Posterior cingulate gyrus (tissue), 11 donors: ENCODE measurements around the gene CHPT1.
"Not testable (repeated sequence)": the region's sequence is repeated elsewhere in the genome, so short reads cannot be mapped to it uniquely, and the experiment has no call there.

Experiments used
- DNase-seq, 10 donors: peaks; one replicate each; pipeline versions ENCODE4 v3.0.0 to v3.0.0-alpha.2; 2020 to 2021; ENCODE audit warnings: mixed read lengths in 3 of 10
- intact Hi-C: fragments of 100-400 bp; cut with DNase I; formaldehyde crosslinking; loops from one replicate; pipeline ENCODE4 v1.15.1; 2023

The CHPT1 gene

GRCh38 chr12:101697197-101697929 lies at the start of gene CHPT1:
TSS of gene CHPT1 (plus strand) at chr12:101697640. CDS start at chr12:101697862, 222 bp downstream.
- DNase-seq: peak; percentile 32 to 93 (median 53)
- intact Hi-C loops: no loop called here

- no peak for DNase-seq
- intact Hi-C loops: no loop called here
Observed at GRCh38 chr12:101647711-101648110, 49.7 kb upstream of the CHPT1 start.

GRCh38 chr12:101648195-101648594 lies 49.2 kb upstream of the CHPT1 start:
- DNase-seq: no peak
- intact Hi-C loops: no loop called here

- DNase-seq: no peak
- intact Hi-C loops: no loop called here
Observed at GRCh38 chr12:101650346-101651117, 46.9 kb upstream of the CHPT1 start.

- intact Hi-C loops: no loop called here
Observed at GRCh38 chr12:101653030-101653429, 44.4 kb upstream of the CHPT1 start.

GRCh38 chr12:101653503-101653902 lies 43.9 kb upstream of the CHPT1 start:
- DNase-seq: no peak

More at GRCh38 chr12:101653030-101653429, 44.4 kb upstream of the CHPT1 start:
- DNase-seq: no peak

GRCh38 chr12:101654442-101654841 lies 43.0 kb upstream of the CHPT1 start:
- intact Hi-C loops: no loop called here
- no peak for DNase-seq

More at GRCh38 chr12:101653503-101653902, 43.9 kb upstream of the CHPT1 start:
- intact Hi-C loops: no loop called here

GRCh38 chr12:101655393-101655792 lies 42.0 kb upstream of the CHPT1 start:
- no peak for DNase-seq
- intact Hi-C loops: no loop called here

- intact Hi-C loops, DNase-seq: not testable (repeated sequence)
Observed at GRCh38 chr12:101660662-101661061, 36.8 kb upstream of the CHPT1 start.

GRCh38 chr12:101663298-101663697 lies 34.1 kb upstream of the CHPT1 start:
- intact Hi-C loops: no loop called here

GRCh38 chr12:101664992-101665391 lies 32.4 kb upstream of the CHPT1 start:
- DNase-seq: no peak
- intact Hi-C loops: no loop called here

More at GRCh38 chr12:101663298-101663697, 34.1 kb upstream of the CHPT1 start:
- no peak for DNase-seq

- DNase-seq: peak in 5 of 10 donors; percentile 10 to 78 (median 22)
Observed at GRCh38 chr12:101666052-101666728, 31.2 kb upstream of the CHPT1 start.

GRCh38 chr12:101667591-101667990 lies 29.8 kb upstream of the CHPT1 start:
- DNase-seq: no peak
- intact Hi-C loops: no loop called here

More at GRCh38 chr12:101666052-101666728, 31.2 kb upstream of the CHPT1 start:
- intact Hi-C loops: no loop called here

GRCh38 chr12:101670007-101670671 lies 27.3 kb upstream of the CHPT1 start:
- intact Hi-C loops: no loop called here
- no peak for DNase-seq

- intact Hi-C loops: no loop called here
- peak in 1 of 10 donors; percentile 77 for DNase-seq
Observed at GRCh38 chr12:101671157-101671791, 26.2 kb upstream of the CHPT1 start.

GRCh38 chr12:101671833-101672232 lies 25.6 kb upstream of the CHPT1 start:
- intact Hi-C loops: no loop called here
- DNase-seq: no peak

- no peak for DNase-seq
- intact Hi-C loops: no loop called here
Observed at GRCh38 chr12:101675555-101675954, 21.9 kb upstream of the CHPT1 start.

- DNase-seq, intact Hi-C loops: not testable (repeated sequence)
Observed at GRCh38 chr12:101676497-101676896, 20.9 kb upstream of the CHPT1 start.

GRCh38 chr12:101678081-101678480 lies 19.4 kb upstream of the CHPT1 start:
- no peak for DNase-seq
- intact Hi-C loops: no loop called here

GRCh38 chr12:101680240-101680639 lies 17.2 kb upstream of the CHPT1 start:
- intact Hi-C loops: no loop called here
- DNase-seq: no peak
